GM11168 (cell line): ENCODE results near the gene VAMP2.

Experiments used
- in situ Hi-C: fragments of 300-500 bp; cut with MboI; formaldehyde crosslinking; loops from one replicate; pipeline ENCODE4 v1.12.0; 2022; ENCODE audit warnings: low sequenced_read_pairs; ENCODE audit not compliant: unreplicated experiment

Gene VAMP2

DNA sequence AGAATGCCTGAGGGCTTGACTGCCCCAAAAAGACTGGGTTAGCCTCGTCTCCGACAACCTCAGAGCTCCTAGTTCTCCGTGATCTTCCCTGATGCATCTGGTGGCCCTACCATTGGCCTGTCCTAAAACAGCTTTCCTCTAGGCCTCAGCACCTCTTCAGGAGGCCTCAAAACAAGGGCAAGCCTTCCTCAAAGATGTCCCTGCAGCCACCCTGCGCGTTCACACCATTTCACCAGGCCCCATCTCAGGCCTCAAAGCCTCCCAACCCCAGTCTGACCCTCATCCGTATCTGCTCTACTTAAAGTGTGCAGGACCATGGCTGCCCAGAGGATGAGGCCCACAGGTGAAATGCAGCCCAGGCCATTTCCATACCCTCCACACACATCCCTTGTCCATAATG, 51.8 kb downstream of the VAMP2 start:
- in situ Hi-C loops, result no loop called here

DNA sequence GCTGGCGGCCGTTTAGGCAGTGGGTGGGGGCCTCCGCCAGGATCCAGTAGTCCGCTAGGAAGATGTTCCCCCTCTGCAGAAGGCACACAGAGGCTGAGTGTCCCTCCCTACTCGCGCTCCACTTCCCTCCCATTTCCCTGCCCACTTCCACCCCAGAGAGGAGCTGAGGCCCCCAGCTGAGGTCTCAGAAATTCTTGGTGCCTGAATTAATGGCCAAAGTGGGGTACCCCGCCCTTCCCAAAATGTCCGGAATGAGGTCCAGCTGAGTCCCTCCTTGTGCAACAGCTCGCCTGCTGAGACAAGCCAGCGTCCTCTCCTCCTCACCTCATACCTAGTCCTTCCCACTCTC, 52.3 kb downstream of the VAMP2 start:
- in situ Hi-C loops, result no loop called here

DNA sequence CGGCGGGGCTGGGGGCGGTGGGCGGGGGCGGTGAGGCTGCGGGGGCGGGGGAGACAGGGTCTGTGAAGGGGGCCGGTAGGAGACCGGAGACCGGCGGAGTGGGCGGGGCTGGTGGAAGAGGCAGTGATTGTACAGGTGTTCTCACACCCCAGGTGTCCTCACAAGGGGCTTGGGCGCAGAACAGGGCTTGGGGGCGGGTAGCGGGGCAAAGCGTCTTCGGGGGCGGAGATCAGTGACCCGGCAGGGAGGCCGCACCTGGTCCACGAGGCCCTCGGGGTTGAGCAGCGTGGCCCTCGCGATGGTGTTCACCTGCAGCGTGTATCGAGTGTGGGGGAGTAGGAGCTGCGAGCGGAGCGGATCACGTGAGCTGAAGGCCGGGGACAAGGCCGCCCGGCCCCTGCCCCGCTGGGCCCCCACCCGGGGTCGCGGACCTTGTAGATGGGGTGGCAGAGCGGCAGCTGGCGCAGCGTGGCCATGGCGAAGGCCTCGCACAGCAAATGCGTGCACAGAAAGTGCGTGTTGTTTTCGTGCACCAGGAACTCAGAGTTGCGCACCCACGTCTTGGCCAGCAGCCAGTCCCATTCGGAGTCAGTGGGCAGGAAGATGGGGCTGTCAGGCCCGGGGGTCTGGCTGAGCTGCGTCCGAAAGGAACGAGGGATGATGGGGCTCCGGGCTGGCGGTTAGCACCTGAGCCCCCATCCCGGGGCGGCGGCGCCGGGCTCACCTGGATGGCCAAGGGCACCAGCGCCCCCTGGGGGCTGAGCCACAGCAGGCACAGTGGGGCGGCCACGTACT, 52.9 kb downstream of the VAMP2 start:
- in situ Hi-C loops, result no loop called here
